K562 (cell line): Measurements from ENCODE around the gene CDCP1. TPM values are rescaled to one million over a fixed set of nuclear protein-coding genes. Genes with fewer than 3 reads are reported as not detected.

ENCODE experiments used
- ESRRB ChIP-seq: fragments of 250-450 bp; sonication (Bioruptor Pico); IDR thresholded peaks from 2 replicates; pipeline ENCODE4 v1.5.0; 2020; ENCODE audit warnings: mild to moderate bottlenecking, moderate library complexity, borderline replicate concordance
- HDGF ChIP-seq: fragments of 450-650 bp; IDR thresholded peaks from 2 replicates; pipeline ENCODE4 v1.6.1; 2016
- LCOR ChIP-seq: sonication (generic); formaldehyde crosslinking; IDR thresholded peaks from 2 replicates; pipeline ENCODE4 v1.8.0; 2022; ENCODE audit warnings: mild to moderate bottlenecking, missing genetic modification reagents
- ZNF212 ChIP-seq: fragments of 450-650 bp; formaldehyde crosslinking; IDR thresholded peaks from 2 replicates; pipeline ENCODE4 v1.4.0; 2020; ENCODE audit warnings: mild to moderate bottlenecking
- ZNF445 ChIP-seq: fragments of 250-450 bp; sonication (Bioruptor Pico); IDR thresholded peaks from 2 replicates; pipeline ENCODE4 v1.4.0; 2020; ENCODE audit warnings: low read depth, mild to moderate bottlenecking, moderate library complexity
- ZNF707 ChIP-seq: fragments of 250-450 bp; sonication (Bioruptor Pico); conservative IDR thresholded peaks from 2 replicates; pipeline ENCODE4 v1.8.0; 2022; ENCODE audit warnings: inconsistent platforms, mild to moderate bottlenecking, moderate library complexity
- ZNF79 ChIP-seq: fragments of 250-450 bp; sonication (Bioruptor Pico); IDR thresholded peaks from 2 replicates; pipeline ENCODE4 v1.4.0; 2020; ENCODE audit warnings: low read depth, mild to moderate bottlenecking, moderate library complexity
- polyA plus RNA-seq, 8 experiments: library from polyadenylated mRNA; depleted of rRNA in 4 of 8; stranded (reverse) in 5 of 8; unstranded in 3 of 8; fragments of >200 nt; fragmentation: Nextera tagmentation in 2 of 8; fragmentation: Illumina TruSeq in 1 of 8; extraction: Ambion mirVana in 2 of 8; extraction: Trizol in 1 of 8; gene quantifications; 2 replicates each; pipeline versions ENCODE4 v1.2.1 to v1.2.3, GENCODE V29; 2011 to 2014; ENCODE audit warnings: inconsistent platforms in 1 of 8, missing spikeins in 1 of 8
- total RNA-seq, 7 experiments: library from RNA; depleted of rRNA in 6 of 7; stranded (reverse); fragments of >200 nt in 6 of 7; fragmentation: Illumina TruSeq in 2 of 7; extraction: Trizol in 2 of 7; gene quantifications; 2 replicates each; pipeline versions ENCODE4 v1.2.1 to v1.2.3, GENCODE V29; 2011 to 2021; ENCODE audit warnings: low replicate concordance in 1 of 7
- TF ChIP-seq, protein P1 (sequence below): fragments of 450-650 bp; formaldehyde crosslinking; IDR thresholded peaks from 2 replicates; pipeline ENCODE4 v1.4.0; 2020; ENCODE audit warnings: mild to moderate bottlenecking, moderate library complexity
- TF ChIP-seq, protein P2 (sequence below), 2 experiments: fragments of 450-650 bp; IDR thresholded peaks; 2 replicates each; pipeline ENCODE4 v1.6.1; 2016; ENCODE audit warnings: mild to moderate bottlenecking in 2 of 2, borderline replicate concordance in 1 of 2, low read depth in 1 of 2, moderate library complexity in 1 of 2
- TF ChIP-seq, protein P3 (sequence below): sonication (generic); formaldehyde crosslinking; IDR thresholded peaks from 2 replicates; pipeline ENCODE4 v1.8.1; 2022; ENCODE audit warnings: missing genetic modification reagents
- TF ChIP-seq, protein P4 (sequence below): fragments of 450-650 bp; formaldehyde crosslinking; IDR thresholded peaks from 2 replicates; pipeline ENCODE4 v1.4.0; 2020; ENCODE audit warnings: mild to moderate bottlenecking, moderate library complexity

CDCP1 gene
- total and polyA plus RNA-seq, 9 of the 15 experiments (the other 6 are each of a cell fraction or from before 2014, with no cell fraction given), result 3.9 to 16.4 (median 5.2) TPM

DNA sequence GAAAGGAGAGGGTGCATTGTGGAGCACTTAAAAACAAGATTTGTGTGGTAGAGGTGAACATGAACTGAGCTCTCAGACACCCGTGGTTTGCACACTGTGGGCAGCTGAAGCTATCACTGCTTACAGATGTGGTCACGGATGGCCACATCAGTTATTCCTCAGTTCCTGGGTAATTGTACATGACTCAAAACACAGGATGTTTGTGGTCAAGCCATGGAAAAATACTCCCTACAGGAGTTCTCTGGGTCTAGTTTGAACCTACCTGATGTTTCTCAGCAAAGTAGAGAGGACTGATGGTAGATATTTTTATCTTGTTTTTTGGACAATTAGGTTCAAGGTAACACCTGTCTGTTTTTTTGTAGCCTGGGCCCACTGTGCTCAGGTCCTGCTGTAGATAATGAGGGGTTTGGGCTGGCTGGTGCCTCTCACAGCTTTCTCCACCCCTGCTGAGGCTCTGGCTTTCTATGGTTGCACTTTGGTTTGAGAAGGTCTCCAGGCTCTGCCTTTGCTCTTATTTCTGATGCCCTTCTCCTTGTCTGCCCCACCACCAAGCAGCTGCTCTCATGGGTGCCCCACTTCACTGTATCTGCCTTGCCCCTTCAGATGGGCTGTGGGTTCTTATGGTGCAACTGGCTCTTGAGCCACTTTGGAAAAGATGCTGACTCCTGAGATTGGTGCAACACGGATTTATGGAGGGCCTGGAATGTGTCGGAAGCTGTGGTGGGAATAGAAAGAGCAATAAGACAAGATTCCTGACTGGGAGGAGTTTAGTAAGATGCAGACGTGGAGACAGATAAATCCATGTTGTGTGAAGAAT, 40.1 kb downstream of the CDCP1 start (continued):
- TF ChIP-seq, protein P1, sequence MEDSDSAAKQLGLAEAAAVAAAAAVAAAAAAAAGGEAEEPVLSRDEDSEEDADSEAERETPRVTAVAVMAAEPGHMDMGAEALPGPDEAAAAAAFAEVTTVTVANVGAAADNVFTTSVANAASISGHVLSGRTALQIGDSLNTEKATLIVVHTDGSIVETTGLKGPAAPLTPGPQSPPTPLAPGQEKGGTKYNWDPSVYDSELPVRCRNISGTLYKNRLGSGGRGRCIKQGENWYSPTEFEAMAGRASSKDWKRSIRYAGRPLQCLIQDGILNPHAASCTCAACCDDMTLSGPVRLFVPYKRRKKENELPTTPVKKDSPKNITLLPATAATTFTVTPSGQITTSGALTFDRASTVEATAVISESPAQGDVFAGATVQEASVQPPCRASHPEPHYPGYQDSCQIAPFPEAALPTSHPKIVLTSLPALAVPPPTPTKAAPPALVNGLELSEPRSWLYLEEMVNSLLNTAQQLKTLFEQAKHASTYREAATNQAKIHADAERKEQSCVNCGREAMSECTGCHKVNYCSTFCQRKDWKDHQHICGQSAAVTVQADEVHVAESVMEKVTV (CRISPR knock-in tag), result peak; percentile 39; the same call in 1 of the 2 replicates
- TF ChIP-seq, protein P2, sequence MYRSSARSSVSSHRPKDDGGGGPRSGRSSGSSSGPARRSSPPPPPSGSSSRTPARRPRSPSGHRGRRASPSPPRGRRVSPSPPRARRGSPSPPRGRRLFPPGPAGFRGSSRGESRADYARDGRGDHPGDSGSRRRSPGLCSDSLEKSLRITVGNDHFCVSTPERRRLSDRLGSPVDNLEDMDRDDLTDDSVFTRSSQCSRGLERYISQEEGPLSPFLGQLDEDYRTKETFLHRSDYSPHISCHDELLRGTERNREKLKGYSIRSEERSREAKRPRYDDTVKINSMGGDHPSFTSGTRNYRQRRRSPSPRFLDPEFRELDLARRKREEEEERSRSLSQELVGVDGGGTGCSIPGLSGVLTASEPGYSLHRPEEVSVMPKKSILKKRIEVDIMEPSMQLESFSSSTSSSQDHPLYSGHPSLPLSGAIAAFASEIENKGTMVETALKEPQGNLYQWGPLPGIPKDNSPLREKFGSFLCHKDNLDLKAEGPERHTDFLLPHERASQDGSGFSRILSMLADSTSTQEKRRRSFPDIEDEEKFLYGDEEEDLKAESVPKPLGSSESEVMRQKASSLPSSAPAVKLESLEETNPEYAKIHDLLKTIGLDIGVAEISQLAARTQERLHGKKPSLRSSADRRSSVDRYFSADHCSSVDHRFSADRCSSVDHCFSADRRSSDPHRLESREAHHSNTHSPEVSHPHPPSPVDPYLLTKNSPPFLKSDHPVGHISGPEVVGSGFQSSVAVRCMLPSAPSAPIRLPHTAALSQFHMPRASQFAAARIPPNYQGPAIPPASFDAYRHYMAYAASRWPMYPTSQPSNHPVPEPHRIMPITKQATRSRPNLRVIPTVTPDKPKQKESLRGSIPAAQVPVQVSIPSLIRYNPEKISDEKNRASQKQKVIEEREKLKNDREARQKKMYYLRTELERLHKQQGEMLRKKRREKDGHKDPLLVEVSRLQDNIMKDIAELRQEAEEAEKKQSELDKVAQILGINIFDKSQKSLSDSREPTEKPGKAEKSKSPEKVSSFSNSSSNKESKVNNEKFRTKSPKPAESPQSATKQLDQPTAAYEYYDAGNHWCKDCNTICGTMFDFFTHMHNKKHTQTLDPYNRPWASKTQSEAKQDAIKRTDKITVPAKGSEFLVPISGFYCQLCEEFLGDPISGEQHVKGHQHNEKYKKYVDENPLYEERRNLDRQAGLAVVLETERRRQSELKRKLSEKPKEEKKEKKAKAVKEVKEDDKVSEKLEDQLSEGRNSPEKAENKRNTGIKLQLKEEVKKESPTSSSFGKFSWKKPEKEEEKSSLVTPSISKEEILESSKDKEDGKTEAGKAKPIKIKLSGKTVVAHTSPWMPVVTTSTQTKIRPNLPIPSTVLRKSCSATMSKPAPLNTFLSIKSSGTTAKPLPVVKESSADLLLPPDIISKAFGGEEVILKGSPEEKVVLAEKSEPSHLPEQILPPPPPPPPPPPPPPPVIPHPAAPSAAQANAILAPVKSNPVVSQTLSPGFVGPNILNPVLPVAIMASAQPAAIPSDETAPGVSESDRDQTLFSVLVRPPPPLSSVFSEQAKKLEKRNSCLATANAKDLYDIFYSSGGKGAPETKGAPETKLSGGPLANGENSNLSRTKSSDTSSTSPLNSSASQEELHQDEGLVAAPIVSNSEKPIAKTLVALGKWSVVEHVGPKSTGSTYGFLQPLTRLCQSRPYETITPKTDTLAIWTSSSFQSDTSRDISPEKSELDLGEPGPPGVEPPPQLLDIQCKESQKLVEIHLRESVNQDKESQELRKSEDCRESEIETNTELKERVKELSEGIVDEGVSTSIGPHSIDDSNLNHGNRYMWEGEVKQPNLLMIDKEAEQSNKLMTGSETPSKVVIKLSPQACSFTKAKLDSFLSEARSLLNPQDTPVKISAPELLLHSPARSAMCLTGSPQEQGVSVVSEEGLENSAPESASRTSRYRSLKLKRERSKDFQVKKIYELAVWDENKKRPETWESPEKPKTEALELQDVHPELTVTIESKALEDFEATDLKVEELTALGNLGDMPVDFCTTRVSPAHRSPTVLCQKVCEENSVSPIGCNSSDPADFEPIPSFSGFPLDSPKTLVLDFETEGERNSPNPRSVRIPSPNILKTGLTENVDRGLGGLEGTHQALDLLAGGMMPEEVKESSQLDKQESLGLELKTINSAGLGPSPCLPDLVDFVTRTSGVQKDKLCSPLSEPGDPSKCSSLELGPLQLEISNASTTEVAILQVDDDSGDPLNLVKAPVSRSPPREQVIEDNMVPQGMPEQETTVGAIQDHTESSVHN (IDR thresholded peaks at IDR 0.05; ENCODE audit: borderline replicate concordance in 1 of 2, low read depth in 1 of 2), result no peak
- TF ChIP-seq LCOR (CRISPR knock-in tag) (peak; percentile 76), ZNF212 (CRISPR knock-in tag) (peak; percentile 60; the same call in 1 of the 2 replicates), ESRRB (CRISPR knock-in tag) (0 out of 2 replicates have a peak, but pooled peaks have one; percentile 53), ZNF445 (CRISPR knock-in tag) (peak; percentile 61; the same call in 1 of the 2 replicates), ZNF79 (CRISPR knock-in tag) (peak; percentile 87; the same call in 1 of the 2 replicates), ZNF707 (0 out of 2 replicates have a peak, but pooled peaks have one; percentile 21), HDGF (0 out of 2 replicates have a peak, but pooled peaks have one; percentile 32)
- TF ChIP-seq, protein P3, sequence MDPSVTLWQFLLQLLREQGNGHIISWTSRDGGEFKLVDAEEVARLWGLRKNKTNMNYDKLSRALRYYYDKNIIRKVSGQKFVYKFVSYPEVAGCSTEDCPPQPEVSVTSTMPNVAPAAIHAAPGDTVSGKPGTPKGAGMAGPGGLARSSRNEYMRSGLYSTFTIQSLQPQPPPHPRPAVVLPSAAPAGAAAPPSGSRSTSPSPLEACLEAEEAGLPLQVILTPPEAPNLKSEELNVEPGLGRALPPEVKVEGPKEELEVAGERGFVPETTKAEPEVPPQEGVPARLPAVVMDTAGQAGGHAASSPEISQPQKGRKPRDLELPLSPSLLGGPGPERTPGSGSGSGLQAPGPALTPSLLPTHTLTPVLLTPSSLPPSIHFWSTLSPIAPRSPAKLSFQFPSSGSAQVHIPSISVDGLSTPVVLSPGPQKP (CRISPR knock-in tag), result no peak
- TF ChIP-seq, protein P4, sequence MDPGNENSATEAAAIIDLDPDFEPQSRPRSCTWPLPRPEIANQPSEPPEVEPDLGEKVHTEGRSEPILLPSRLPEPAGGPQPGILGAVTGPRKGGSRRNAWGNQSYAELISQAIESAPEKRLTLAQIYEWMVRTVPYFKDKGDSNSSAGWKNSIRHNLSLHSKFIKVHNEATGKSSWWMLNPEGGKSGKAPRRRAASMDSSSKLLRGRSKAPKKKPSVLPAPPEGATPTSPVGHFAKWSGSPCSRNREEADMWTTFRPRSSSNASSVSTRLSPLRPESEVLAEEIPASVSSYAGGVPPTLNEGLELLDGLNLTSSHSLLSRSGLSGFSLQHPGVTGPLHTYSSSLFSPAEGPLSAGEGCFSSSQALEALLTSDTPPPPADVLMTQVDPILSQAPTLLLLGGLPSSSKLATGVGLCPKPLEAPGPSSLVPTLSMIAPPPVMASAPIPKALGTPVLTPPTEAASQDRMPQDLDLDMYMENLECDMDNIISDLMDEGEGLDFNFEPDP (CRISPR knock-in tag), result peak; percentile 90
